PC-3 (cell line): Measurements from ENCODE around the gene HIPK1. TPM values are rescaled to one million over a fixed set of nuclear protein-coding genes. Genes with fewer than 3 reads are reported as not detected.

Source experiments
- ATAC-seq: fragments of 200-7000 bp; cut with Tn5 transposase; 2 replicates; pipeline ENCODE4 v1.9.1; 2020; ENCODE audit warnings: mild to moderate bottlenecking, moderate library complexity
- BruUV-seq: library from RNA; stranded (reverse); fragments of 400-500 nt; replicated peaks from 2 replicates; lab custom pipeline; 2021; lab: Mats Ljungman, UMichigan
- CTCF ChIA-PET: fragments of 300-600 bp; sonication (Branson Sonifier 250); formaldehyde crosslinking; loops from one replicate; lab custom pipeline; 2022; ENCODE audit warnings: antibody characterized with exemption; lab: Charles Lee
- POLR2A ChIA-PET: fragments of 300-600 bp; sonication (Branson Sonifier 250); formaldehyde crosslinking; loops from one replicate; lab custom pipeline; 2022; ENCODE audit warnings: antibody characterized with exemption; ENCODE audit not compliant: unreplicated experiment; lab: Charles Lee
- DNase-seq: peaks from one replicate; pipeline ENCODE4 v3.0.0-alpha.2; 2015
- H2AFZ ChIP-seq: fragments of 300-600 bp; sonication (generic); 2 replicates; pipeline ENCODE4 v1.6.0; 2016; ENCODE audit warnings: antibody characterized with exemption, low read length
- H3F3A ChIP-seq: fragments of 300-600 bp; sonication (generic); one replicate; pipeline ENCODE4 v1.6.0; 2017; ENCODE audit warnings: antibody characterized with exemption, low read length, control low read depth, mild to moderate bottlenecking; ENCODE audit not compliant: unreplicated experiment
- H3K27ac ChIP-seq: fragments of 300-600 bp; sonication (generic); 2 replicates; pipeline ENCODE4 v1.5.1; 2016; ENCODE audit warnings: mild to moderate bottlenecking, low read length
- H3K27me3 ChIP-seq: fragments of 300-600 bp; sonication (generic); 2 replicates; pipeline ENCODE4 v1.6.1; 2016; ENCODE audit warnings: low read length, mixed read lengths
- H3K36me3 ChIP-seq: fragments of 300-600 bp; sonication (generic); 2 replicates; pipeline ENCODE4 v1.6.1; 2016; ENCODE audit warnings: low read depth, mixed run types, low read length, mixed read lengths
- H3K4me1 ChIP-seq: fragments of 300-600 bp; sonication (generic); 2 replicates; pipeline ENCODE4 v1.5.1; 2016; ENCODE audit warnings: low read length; ENCODE audit not compliant: insufficient read depth
- H3K4me2 ChIP-seq: fragments of 300-600 bp; sonication (generic); 2 replicates; pipeline ENCODE4 v1.6.0; 2016; ENCODE audit warnings: low read length
- H3K4me3 ChIP-seq: fragments of 300-600 bp; sonication (generic); 2 replicates; pipeline ENCODE4 v1.5.1; 2016; ENCODE audit warnings: mild to moderate bottlenecking, low read length, mixed read lengths
- H3K79me2 ChIP-seq: fragments of 300-600 bp; sonication (generic); 2 replicates; pipeline ENCODE4 v1.6.1; 2017; ENCODE audit warnings: low read length, mixed read lengths
- H3K9ac ChIP-seq: fragments of 300-600 bp; sonication (generic); 2 replicates; pipeline ENCODE4 v1.6.0; 2016; ENCODE audit warnings: mild to moderate bottlenecking, low read length
- H3K9me2 ChIP-seq: fragments of 300-600 bp; sonication (generic); replicated peaks from 2 replicates; pipeline ENCODE4 v1.6.1; 2016; ENCODE audit warnings: mixed run types, low read length, mixed read lengths
- H3K9me3 ChIP-seq: fragments of 300-600 bp; sonication (generic); 2 replicates; pipeline ENCODE4 v1.6.1; 2016; ENCODE audit warnings: low read length, mixed read lengths
- H4K20me1 ChIP-seq: fragments of 300-600 bp; sonication (generic); 2 replicates; pipeline ENCODE4 v1.6.1; 2016; ENCODE audit warnings: low read length, mixed read lengths
- CTCF ChIP-seq: fragments of 300-600 bp; sonication (generic); conservative IDR thresholded peaks from 2 replicates; pipeline ENCODE4 v1.5.1; 2017; ENCODE audit warnings: antibody characterized with exemption, low read depth, mild to moderate bottlenecking, low read length
- EZH2 ChIP-seq: fragments of 300-600 bp; sonication (generic); IDR thresholded peaks from one replicate; pipeline ENCODE4 v1.6.1; 2017; ENCODE audit warnings: antibody characterized with exemption, mild to moderate bottlenecking, low read length; ENCODE audit not compliant: unreplicated experiment
- EZH2phosphoT487 ChIP-seq: fragments of 300-600 bp; sonication (generic); IDR thresholded peaks from 2 replicates; pipeline ENCODE4 v1.6.1; 2018; ENCODE audit warnings: mild to moderate bottlenecking, antibody characterized with exemption, low read length, borderline replicate concordance
- intact Hi-C: fragments of 100-400 bp; cut with micrococcal nuclease; formaldehyde crosslinking; loops from 2 replicates; pipeline ENCODE4 v1.9.0; 2023
- total RNA-seq: library from RNA; depleted of rRNA; stranded (reverse); fragments of >200 nt; gene quantifications from 2 replicates; pipeline ENCODE4 v1.2.3, GENCODE V29; 2014

HIPK1 gene
- total RNA-seq, 1 experiment from 2014 or later, result 19.9 TPM

- ChIA-PET POLR2A (interaction anchor here (0.5 to 1.0 kb wide), 4 partner anchors 25 to 372 kb away, joined by 3 to 10 read pairs (median 4); partner anchors contain the start of gene HIPK1), CTCF (interaction anchor here (1.5 kb wide), 1 partner anchor 24 kb away, joined by 3 read pairs; no protein-coding TSS in a partner anchor)
- intact Hi-C loops, result loop anchor here (1.0 to 5.0 kb wide), 2 partner anchors 68 to 146 kb away; partner anchors contain the start of gene PHTF1
- Histone ChIP-seq H2AFZ (peak overlapping the region; percentile 72), H3K27ac (peak overlapping the region; percentile 70), H3K36me3 (peaks cover 8% of the 10 kb centered on the region; the same call in 1 of the 2 replicates), H3K4me2 (peak overlapping the region; percentile 94), H3K4me3 (peak overlapping the region; percentile 97), H3K9ac (peak overlapping the region; percentile 97), H3K9me2 (no peaks in the 10 kb centered on the region), H3K27me3 (no peaks in the 10 kb centered on the region), H3K79me2 (peaks cover 53% of the 10 kb centered on the region), H3K9me3 (no peaks in the 10 kb centered on the region), H3K4me1 (peaks cover 18% of the 10 kb centered on the region), H3F3A (no peaks in the 10 kb centered on the region), H4K20me1 (no peaks in the 10 kb centered on the region)
- no peak for ATAC-seq
- peak; percentile 14 for DNase-seq
- no TSS peak for BruUV-seq
- no peak for TF ChIP-seq EZH2phosphoT487
- TF ChIP-seq CTCF, result no peak
- no peak for TF ChIP-seq EZH2
These were observed 25.4 kb upstream of the HIPK1 start for GRCh38 chr1:113903501-113904292.

- no peak for DNase-seq
- Histone ChIP-seq H3K27me3 (no peaks in the 10 kb centered on the region), H3F3A (no peaks in the 10 kb centered on the region), H3K9ac (peak overlapping the region; percentile 97), H3K79me2 (peaks cover 53% of the 10 kb centered on the region), H4K20me1 (no peaks in the 10 kb centered on the region), H2AFZ (peak overlapping the region; percentile 72), H3K4me1 (peaks cover 18% of the 10 kb centered on the region), H3K9me2 (no peaks in the 10 kb centered on the region), H3K9me3 (no peaks in the 10 kb centered on the region), H3K27ac (peak overlapping the region; percentile 70), H3K36me3 (peaks cover 8% of the 10 kb centered on the region; the same call in 1 of the 2 replicates), H3K4me3 (peak overlapping the region; percentile 97), H3K4me2 (peak overlapping the region; percentile 94)
- ChIA-PET POLR2A (interaction anchor here (0.5 to 1.0 kb wide), 4 partner anchors 25 to 373 kb away, joined by 3 to 10 read pairs (median 4); partner anchors contain the start of gene HIPK1), CTCF (interaction anchor here (1.5 kb wide), 1 partner anchor 24 kb away, joined by 3 read pairs; no protein-coding TSS in a partner anchor)
- intact Hi-C loops, result loop anchor here (1.0 to 5.0 kb wide), 2 partner anchors 69 to 147 kb away; partner anchors contain the start of gene PHTF1
- no peak for TF ChIP-seq CTCF
- no peak for TF ChIP-seq EZH2phosphoT487
- TF ChIP-seq EZH2, result no peak
- no peak for ATAC-seq
- BruUV-seq, result TSS peak; percentile 67
These were observed 24.8 kb upstream of the HIPK1 start for GRCh38 chr1:113904293-113904673.
